Caco-2 (cell line): ENCODE results near the gene MRPS27. TPM values are rescaled to one million over a fixed set of nuclear protein-coding genes. Genes with fewer than 3 reads are reported as not detected.

Experiments
- BruUV-seq: library from RNA; stranded (reverse); fragments of 400-500 nt; replicated peaks from 2 replicates; lab custom pipeline; 2021; lab: Mats Ljungman, UMichigan
- CTCF ChIA-PET: fragments of 300-600 bp; sonication (Branson Sonifier 250); formaldehyde crosslinking; loops from one replicate; lab custom pipeline; 2022; ENCODE audit warnings: antibody characterized with exemption; lab: Charles Lee
- POLR2A ChIA-PET: fragments of 300-600 bp; sonication (Branson Sonifier 250); formaldehyde crosslinking; loops from one replicate; lab custom pipeline; 2022; ENCODE audit warnings: antibody characterized with exemption; lab: Charles Lee
- DNase-seq, 2 experiments: peaks; one replicate each; pipeline versions ENCODE4 v3.0.0 to v3.0.0-alpha.2; 2020 to 2022
- H3K27me3 ChIP-seq: replicated peaks from 2 replicates; pipeline ENCODE4 v1.6.0; 2011; ENCODE audit warnings: low read length; ENCODE audit not compliant: control insufficient read depth, insufficient read depth
- H3K36me3 ChIP-seq: 2 replicates; pipeline ENCODE4 v1.5.1; 2011; ENCODE audit warnings: low read length; ENCODE audit not compliant: control insufficient read depth, insufficient read depth
- H3K4me1 ChIP-seq: fragments of 250-450 bp; sonication (Bioruptor Pico); 2 replicates; pipeline ENCODE4 v1.5.1; 2020; ENCODE audit warnings: mild to moderate bottlenecking
- H3K4me3 ChIP-seq: 2 replicates; pipeline ENCODE4 v1.5.1; 2011; ENCODE audit warnings: low read depth, mild to moderate bottlenecking, control low read depth, low read length
- H3K9me3 ChIP-seq: fragments of 250-450 bp; sonication (Bioruptor Pico); 2 replicates; pipeline ENCODE4 v1.5.1; 2020; ENCODE audit warnings: mild to moderate bottlenecking, moderate library complexity
- H3K27ac Mint-ChIP-seq: one replicate; pipeline ENCODE4 v1.8.0; 2022; ENCODE audit warnings: mixed read lengths; ENCODE audit not compliant: unreplicated experiment
- H3K27me3 Mint-ChIP-seq: one replicate; pipeline ENCODE4 v1.8.0; 2022; ENCODE audit warnings: mixed read lengths; ENCODE audit not compliant: insufficient read depth, unreplicated experiment
- H3K36me3 Mint-ChIP-seq: one replicate; pipeline ENCODE4 v1.8.0; 2022; ENCODE audit warnings: mild to moderate bottlenecking, mixed read lengths; ENCODE audit not compliant: insufficient read depth, unreplicated experiment
- H3K4me1 Mint-ChIP-seq: one replicate; pipeline ENCODE4 v1.8.0; 2022; ENCODE audit warnings: low read depth, mixed read lengths; ENCODE audit not compliant: unreplicated experiment
- H3K4me3 Mint-ChIP-seq: one replicate; pipeline ENCODE4 v1.8.0; 2022; ENCODE audit warnings: mild to moderate bottlenecking, moderate library complexity, mixed read lengths; ENCODE audit not compliant: unreplicated experiment
- H3K9me3 Mint-ChIP-seq: one replicate; pipeline ENCODE4 v1.8.0; 2022; ENCODE audit warnings: mixed read lengths; ENCODE audit not compliant: unreplicated experiment
- intact Hi-C: fragments of 100-400 bp; cut with micrococcal nuclease; formaldehyde crosslinking; loops from one replicate; pipeline ENCODE4 v1.10.0; 2022; ENCODE audit not compliant: unreplicated experiment
- total RNA-seq: library from RNA; stranded (reverse); gene quantifications from 2 replicates; pipeline ENCODE4 v1.2.3, GENCODE V29; 2022
- TF ChIP-seq, protein P1 (sequence below), 2 experiments: fragments of 200-600 bp in 1 of 2; IDR thresholded peaks; 1 replicate in 1 of 2; 2 replicates in 1 of 2; pipeline versions ENCODE4 v1.5.1 to v1.8.0; 2011 to 2022; ENCODE audit warnings: antibody characterized with exemption in 1 of 2, control low read depth in 1 of 2, inconsistent platforms in 1 of 2, low read depth in 1 of 2, low read length in 1 of 2, mild to moderate bottlenecking in 1 of 2, moderate library complexity in 1 of 2; ENCODE audit not compliant: insufficient read depth in 1 of 2, severe bottlenecking in 1 of 2, unreplicated experiment in 1 of 2

Gene MRPS27
- total RNA-seq, 1 experiment from 2014 or later, result 71.1 TPM

GRCh38 chr5:72353046-72353445, 33.0 kb upstream of the MRPS27 start:
- Mint-ChIP-seq H3K36me3 (no peaks in the 10 kb centered on the region), H3K4me3 (no peak overlapping the region), H3K9me3 (no peaks in the 10 kb centered on the region), H3K4me1 (no peaks in the 10 kb centered on the region), H3K27ac (no peak overlapping the region), H3K27me3 (no peaks in the 10 kb centered on the region)
- no peaks in the 10 kb centered on the region for H3K27me3 ChIP-seq
- no peak overlapping the region for H3K4me3 ChIP-seq
- TF ChIP-seq, protein P1, sequence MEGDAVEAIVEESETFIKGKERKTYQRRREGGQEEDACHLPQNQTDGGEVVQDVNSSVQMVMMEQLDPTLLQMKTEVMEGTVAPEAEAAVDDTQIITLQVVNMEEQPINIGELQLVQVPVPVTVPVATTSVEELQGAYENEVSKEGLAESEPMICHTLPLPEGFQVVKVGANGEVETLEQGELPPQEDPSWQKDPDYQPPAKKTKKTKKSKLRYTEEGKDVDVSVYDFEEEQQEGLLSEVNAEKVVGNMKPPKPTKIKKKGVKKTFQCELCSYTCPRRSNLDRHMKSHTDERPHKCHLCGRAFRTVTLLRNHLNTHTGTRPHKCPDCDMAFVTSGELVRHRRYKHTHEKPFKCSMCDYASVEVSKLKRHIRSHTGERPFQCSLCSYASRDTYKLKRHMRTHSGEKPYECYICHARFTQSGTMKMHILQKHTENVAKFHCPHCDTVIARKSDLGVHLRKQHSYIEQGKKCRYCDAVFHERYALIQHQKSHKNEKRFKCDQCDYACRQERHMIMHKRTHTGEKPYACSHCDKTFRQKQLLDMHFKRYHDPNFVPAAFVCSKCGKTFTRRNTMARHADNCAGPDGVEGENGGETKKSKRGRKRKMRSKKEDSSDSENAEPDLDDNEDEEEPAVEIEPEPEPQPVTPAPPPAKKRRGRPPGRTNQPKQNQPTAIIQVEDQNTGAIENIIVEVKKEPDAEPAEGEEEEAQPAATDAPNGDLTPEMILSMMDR (IDR thresholded peaks at IDR 0.05; ENCODE audit: insufficient read depth in 1 of 2, low read depth in 1 of 2, low read length in 1 of 2, severe bottlenecking in 1 of 2, unreplicated experiment in 1 of 2), result no peak
- intact Hi-C loops, result no loop called here
- H3K4me1 ChIP-seq, result no peaks in the 10 kb centered on the region
- H3K9me3 ChIP-seq, result no peaks in the 10 kb centered on the region
- H3K36me3 ChIP-seq, result no peaks in the 10 kb centered on the region
- CTCF ChIA-PET, result no interaction called here
- DNase-seq, result no peak
- POLR2A ChIA-PET, result no interaction called here
- no TSS peak for BruUV-seq

GRCh38 chr5:72352616-72353015, 32.6 kb upstream of the MRPS27 start:
- Histone ChIP-seq H3K36me3 (no peaks in the 10 kb centered on the region), H3K9me3 (no peaks in the 10 kb centered on the region), H3K27me3 (no peaks in the 10 kb centered on the region), H3K4me3 (no peak overlapping the region), H3K4me1 (no peaks in the 10 kb centered on the region)
- Mint-ChIP-seq H3K36me3 (no peaks in the 10 kb centered on the region), H3K4me1 (no peaks in the 10 kb centered on the region), H3K9me3 (no peaks in the 10 kb centered on the region), H3K27ac (no peak overlapping the region), H3K4me3 (no peak overlapping the region), H3K27me3 (no peaks in the 10 kb centered on the region)
- BruUV-seq, result no TSS peak
- no peak for DNase-seq
- intact Hi-C loops, result no loop called here
- TF ChIP-seq, protein P1 (IDR thresholded peaks at IDR 0.05; ENCODE audit: insufficient read depth in 1 of 2, low read depth in 1 of 2, low read length in 1 of 2, severe bottlenecking in 1 of 2, unreplicated experiment in 1 of 2), result no peak
- POLR2A ChIA-PET, result no interaction called here
- CTCF ChIA-PET, result no interaction called here

DNA sequence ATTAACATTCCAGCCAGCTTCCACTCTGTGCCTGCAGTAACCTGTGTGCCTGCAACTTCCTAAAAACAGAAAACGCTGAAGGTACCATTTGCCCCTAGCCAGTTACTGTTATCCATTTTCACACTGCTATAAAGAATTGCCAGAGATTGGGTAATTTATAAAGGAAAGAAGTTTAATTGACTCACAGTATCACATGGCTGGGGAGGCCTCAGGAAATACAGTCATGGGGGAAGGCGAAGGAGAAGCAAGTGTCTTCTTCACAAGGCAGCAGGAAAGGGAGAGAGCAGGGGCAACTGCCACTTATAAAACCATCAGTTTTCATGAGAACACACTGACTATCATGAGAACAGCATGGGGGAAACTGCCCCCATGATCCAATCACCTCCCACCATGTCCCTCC, 31.3 kb upstream of the MRPS27 start:
- CTCF ChIA-PET, result no interaction called here
- intact Hi-C loops, result no loop called here
- no TSS peak for BruUV-seq

More for the DNA sequence above, 31.3 kb upstream of the MRPS27 start:
- Mint-ChIP-seq H3K27me3 (no peaks in the 10 kb centered on the region), H3K4me1 (no peaks in the 10 kb centered on the region), H3K36me3 (no peaks in the 10 kb centered on the region), H3K4me3 (no peak overlapping the region), H3K27ac (no peak overlapping the region), H3K9me3 (no peaks in the 10 kb centered on the region)
- POLR2A ChIA-PET, result no interaction called here
- DNase-seq, result no peak
- Histone ChIP-seq H3K36me3 (no peaks in the 10 kb centered on the region), H3K4me1 (no peaks in the 10 kb centered on the region), H3K27me3 (no peaks in the 10 kb centered on the region), H3K4me3 (no peak overlapping the region), H3K9me3 (no peaks in the 10 kb centered on the region)
- TF ChIP-seq, protein P1 (IDR thresholded peaks at IDR 0.05; ENCODE audit: insufficient read depth in 1 of 2, low read depth in 1 of 2, low read length in 1 of 2, severe bottlenecking in 1 of 2, unreplicated experiment in 1 of 2), result no peak
